ENCODE data around the gene LAMC2.
A peak's percentile ranks its signal among the peaks of the same experiment; 100 is the strongest.

The LAMC2 gene

DNA sequence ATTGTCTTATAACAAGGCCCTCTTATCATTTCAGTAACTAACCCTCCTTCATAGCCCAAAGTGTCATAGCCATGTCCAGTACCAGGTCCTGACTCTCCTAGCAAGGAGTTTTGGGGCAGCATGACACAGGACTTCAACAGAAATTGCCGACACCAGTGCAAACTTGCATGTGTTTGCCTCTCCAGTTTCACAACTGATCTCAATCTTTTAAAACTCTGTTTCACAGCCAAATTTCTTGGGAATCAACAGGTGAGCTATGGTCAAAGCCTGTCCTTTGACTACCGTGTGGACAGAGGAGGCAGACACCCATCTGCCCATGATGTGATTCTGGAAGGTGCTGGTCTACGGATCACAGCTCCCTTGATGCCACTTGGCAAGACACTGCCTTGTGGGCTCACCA lies 36.8 kb downstream of the LAMC2 start:
- Histone ChIP-seq H3K27me3 (replicated peaks) (no peaks in the 10 kb centered on the region), H3K27ac (no peak overlapping the region), H3K36me3 (replicated peaks) (no peaks in the 10 kb centered on the region), H3K4me3 (ENCODE audit: low read depth, low read length) (no peak overlapping the region)
- TF ChIP-seq, protein P1, sequence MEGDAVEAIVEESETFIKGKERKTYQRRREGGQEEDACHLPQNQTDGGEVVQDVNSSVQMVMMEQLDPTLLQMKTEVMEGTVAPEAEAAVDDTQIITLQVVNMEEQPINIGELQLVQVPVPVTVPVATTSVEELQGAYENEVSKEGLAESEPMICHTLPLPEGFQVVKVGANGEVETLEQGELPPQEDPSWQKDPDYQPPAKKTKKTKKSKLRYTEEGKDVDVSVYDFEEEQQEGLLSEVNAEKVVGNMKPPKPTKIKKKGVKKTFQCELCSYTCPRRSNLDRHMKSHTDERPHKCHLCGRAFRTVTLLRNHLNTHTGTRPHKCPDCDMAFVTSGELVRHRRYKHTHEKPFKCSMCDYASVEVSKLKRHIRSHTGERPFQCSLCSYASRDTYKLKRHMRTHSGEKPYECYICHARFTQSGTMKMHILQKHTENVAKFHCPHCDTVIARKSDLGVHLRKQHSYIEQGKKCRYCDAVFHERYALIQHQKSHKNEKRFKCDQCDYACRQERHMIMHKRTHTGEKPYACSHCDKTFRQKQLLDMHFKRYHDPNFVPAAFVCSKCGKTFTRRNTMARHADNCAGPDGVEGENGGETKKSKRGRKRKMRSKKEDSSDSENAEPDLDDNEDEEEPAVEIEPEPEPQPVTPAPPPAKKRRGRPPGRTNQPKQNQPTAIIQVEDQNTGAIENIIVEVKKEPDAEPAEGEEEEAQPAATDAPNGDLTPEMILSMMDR (IDR thresholded peaks at IDR 0.05; ENCODE audit: low read depth, low read length, missing control alignments), result no peak
- in situ Hi-C loops (cut with HindIII; ENCODE audit: low pct_ligation_motif_present, low sequenced_read_pairs), result no loop called here
- DNase-seq, result no peak

- no peaks in the 10 kb centered on the region for H3K36me3 ChIP-seq (replicated peaks)
- in situ Hi-C loops (cut with HindIII; ENCODE audit: low pct_ligation_motif_present, low sequenced_read_pairs), result no loop called here
- no peak overlapping the region for H3K4me3 ChIP-seq (ENCODE audit: low read depth, low read length)
- H3K27me3 ChIP-seq (replicated peaks), result no peaks in the 10 kb centered on the region
- DNase-seq, result no peak
- no peak overlapping the region for H3K27ac ChIP-seq
- TF ChIP-seq, protein P1 (IDR thresholded peaks at IDR 0.05; ENCODE audit: low read depth, low read length, missing control alignments), result no peak
These were observed 37.4 kb downstream of the LAMC2 start for GRCh38 chr1:183223467-183223866.

DNA sequence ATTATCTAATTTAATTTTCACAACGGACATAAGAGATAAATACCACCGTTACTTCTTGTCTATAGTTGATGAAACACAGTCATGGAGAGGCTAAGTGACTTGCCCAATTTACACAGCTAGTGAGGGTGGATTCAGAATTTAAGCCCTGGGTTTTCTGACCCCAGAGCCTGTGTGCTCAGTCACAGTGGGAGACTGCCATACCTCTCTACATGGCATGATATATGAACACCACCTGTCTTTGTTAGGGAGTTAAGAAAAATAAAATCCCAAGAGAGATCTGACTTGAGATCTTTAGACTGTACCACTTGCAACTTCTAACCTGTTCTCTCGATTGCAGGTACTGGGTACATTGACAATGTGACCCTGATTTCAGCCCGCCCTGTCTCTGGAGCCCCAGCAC lies 40.3 kb downstream of the LAMC2 start:
- DNase-seq, result no peak
- Histone ChIP-seq H3K36me3 (replicated peaks) (no peaks in the 10 kb centered on the region), H3K27me3 (replicated peaks) (no peaks in the 10 kb centered on the region), H3K4me3 (ENCODE audit: low read depth, low read length) (no peak overlapping the region), H3K27ac (no peak overlapping the region)
- in situ Hi-C loops (cut with HindIII; ENCODE audit: low pct_ligation_motif_present, low sequenced_read_pairs), result no loop called here
- TF ChIP-seq, protein P1 (IDR thresholded peaks at IDR 0.05; ENCODE audit: low read depth, low read length, missing control alignments), result no peak

GRCh38 chr1:183226963-183227362 lies 40.9 kb downstream of the LAMC2 start:
- no peak for DNase-seq
- TF ChIP-seq, protein P1 (IDR thresholded peaks at IDR 0.05; ENCODE audit: low read depth, low read length, missing control alignments), result no peak
- in situ Hi-C loops (cut with HindIII; ENCODE audit: low pct_ligation_motif_present, low sequenced_read_pairs), result no loop called here
- Histone ChIP-seq H3K27ac (no peak overlapping the region), H3K36me3 (replicated peaks) (no peaks in the 10 kb centered on the region), H3K27me3 (replicated peaks) (no peaks in the 10 kb centered on the region), H3K4me3 (ENCODE audit: low read depth, low read length) (no peak overlapping the region)

- TF ChIP-seq, protein P1 (IDR thresholded peaks at IDR 0.05; ENCODE audit: low read depth, low read length, missing control alignments), result peak; percentile 92
- Histone ChIP-seq H3K4me3 (ENCODE audit: low read depth, low read length) (no peak overlapping the region), H3K27ac (no peak overlapping the region), H3K27me3 (replicated peaks) (no peaks in the 10 kb centered on the region), H3K36me3 (replicated peaks) (no peaks in the 10 kb centered on the region)
- in situ Hi-C loops (cut with HindIII; ENCODE audit: low pct_ligation_motif_present, low sequenced_read_pairs), result no loop called here
- DNase-seq, result peak; percentile 47
These were observed 41.6 kb downstream of the LAMC2 start for GRCh38 chr1:183227422-183228346.
